ENCODE data around the gene MYO1B.

The MYO1B gene

DNA sequence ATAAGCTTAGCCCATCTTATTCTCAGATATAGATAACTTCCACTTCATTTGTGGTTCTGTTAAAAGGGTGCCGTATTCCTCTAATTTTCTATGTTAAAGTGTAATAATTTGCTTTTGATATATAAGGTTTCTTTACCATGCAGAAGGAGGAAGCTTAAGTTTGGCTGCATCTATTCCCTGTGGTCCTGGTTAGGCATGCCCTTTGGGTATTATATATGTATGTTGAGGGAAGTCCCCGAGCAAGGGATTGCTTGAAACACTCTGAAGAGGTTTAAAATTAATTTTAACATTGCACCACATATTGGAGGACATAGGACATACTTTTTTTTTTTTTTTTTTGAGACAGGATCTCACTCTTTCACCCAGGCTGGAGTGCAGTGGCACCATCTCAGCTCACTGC lies 16.9 kb upstream of the MYO1B start:
- DNase-seq: no peak

GRCh38 chr2:191228861-191229260 lies 16.3 kb upstream of the MYO1B start:
- DNase-seq: no peak

DNA sequence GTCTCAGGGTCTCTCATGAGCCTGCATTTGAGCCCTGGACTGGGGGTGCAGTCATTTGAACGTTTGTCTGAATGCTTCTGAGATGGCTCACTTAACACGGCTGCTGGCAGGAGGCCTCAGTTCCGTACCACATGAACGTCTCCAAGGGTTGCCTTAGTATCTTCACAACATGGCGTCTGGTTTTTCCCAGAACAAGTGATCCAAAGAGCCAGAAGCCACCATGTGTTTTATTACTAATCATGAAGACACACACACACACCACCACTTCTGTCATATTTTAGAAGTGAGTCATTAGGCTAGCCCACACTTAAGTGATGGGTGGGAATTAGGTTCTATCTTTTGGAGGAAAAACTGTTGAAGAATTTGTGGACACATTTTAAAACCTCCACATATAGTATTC lies 15.0 kb upstream of the MYO1B start:
- DNase-seq: no peak

- DNase-seq: no peak
Observed at GRCh38 chr2:191231995-191232394, 13.2 kb upstream of the MYO1B start.

DNA sequence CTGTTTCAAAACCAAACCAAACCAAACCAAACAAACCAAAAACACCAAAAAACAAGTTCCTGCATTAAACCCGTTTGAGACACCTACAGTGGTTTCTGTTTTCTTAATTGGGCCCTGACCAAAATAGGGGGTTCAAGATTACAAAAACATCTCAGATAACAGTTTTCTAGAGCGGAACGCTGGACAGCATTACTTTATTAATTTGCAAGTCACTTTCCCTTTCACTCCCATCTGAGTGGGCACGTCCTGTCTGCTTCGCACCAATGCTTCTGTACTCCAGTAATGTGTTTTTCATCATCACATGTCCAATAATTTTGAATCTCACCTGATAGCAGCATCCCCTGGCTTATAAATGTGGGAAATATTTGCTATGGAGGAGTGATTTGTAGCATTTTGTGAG lies 11.7 kb upstream of the MYO1B start:
- DNase-seq: no peak

- no peak for DNase-seq
Observed at GRCh38 chr2:191234376-191234775, 10.8 kb upstream of the MYO1B start.

DNA sequence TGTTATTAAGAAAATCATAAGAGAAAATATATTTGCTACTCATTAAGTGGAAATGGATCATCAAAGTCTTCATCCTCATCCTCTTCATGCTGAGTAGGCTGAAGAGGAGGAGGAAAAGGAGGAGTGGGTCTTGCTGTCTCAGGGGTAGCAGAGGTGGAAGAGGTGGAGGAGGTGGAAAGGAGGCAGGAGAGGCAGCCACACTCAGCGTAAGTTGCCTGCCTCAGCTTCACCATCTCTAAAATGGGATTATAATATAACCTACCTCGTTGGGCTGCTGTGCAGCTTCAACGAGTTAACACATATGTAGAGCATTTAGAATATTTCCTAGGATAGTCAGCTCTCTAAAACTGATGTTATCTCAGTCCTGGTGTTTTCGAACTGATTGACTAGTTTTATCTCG lies 4.3 kb upstream of the MYO1B start:
- DNase-seq: no peak

- no peak for DNase-seq
Observed at GRCh38 chr2:191241418-191241817, 3.8 kb upstream of the MYO1B start.

DNA sequence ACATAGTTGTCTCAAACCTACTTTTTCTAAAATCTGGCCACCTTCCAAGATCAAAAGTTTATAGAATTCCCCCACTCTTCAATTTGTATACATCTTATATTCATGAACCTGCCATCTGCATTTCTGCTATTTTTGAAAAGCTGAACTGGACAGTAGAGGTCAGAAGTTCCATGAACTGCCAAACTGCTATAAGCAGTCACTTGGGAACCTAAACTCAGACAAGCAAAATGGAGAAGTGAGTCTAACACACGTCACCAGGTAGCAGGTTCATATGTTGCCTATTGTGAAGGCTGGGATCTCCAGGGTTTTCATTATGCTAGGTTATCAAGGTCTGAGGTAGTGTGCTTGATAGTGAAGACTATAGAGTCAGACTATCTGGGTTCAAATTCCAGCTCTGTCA lies 2.0 kb upstream of the MYO1B start:
- no peak for DNase-seq

DNA sequence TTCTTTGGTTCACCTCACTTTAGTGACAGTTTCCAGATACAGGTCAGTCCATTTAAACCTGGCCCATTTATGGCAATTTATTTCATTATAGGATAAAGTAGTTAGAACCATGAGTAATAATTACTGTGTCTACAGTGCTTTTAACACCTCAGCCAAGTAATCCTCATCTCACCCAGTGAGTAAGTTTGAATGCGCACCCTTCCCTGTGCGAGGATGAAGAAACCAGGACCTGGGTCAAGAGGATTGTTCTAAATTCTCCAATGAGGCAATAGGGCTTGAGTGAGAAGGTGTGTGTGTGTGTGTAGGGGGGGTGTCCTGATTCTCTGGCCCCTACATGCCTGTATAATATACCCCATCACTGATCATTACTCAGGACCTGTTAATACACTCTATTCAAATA lies 854 bp upstream of the MYO1B start:
- DNase-seq: no peak

DNA sequence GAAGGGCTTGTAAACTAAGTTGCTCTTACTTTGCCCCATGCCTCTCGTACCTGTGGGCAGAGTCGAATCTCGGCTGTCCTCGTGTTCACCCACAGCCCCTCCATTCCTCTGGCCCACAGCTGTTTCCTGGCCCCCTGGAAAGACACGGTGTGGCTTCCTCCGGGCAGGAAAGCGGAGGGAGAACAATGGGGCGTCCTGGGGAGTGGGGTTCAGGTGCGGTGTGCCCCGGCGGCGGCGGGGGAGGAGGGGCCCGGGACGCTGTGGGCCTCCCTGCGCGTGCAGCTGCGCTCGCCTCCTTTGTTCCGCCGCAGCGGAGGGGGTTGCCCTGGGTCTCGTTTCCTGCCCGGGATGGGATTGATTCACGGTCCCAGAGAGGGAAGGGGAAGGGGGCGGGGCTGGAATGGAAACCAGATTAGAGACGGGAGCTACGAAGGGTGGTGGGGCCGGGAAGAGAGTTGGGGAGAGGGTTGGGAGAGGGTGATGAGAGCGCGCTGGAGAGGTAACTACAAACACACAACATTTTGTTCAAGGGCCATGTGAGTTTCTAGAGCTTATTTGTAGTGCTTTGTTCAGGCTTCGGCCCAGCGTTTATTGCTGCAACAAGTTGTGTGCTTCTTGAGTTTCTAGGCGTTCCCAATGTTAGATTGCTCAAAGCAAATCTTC lies 796 bp downstream of the MYO1B start:
- peak; percentile 73 for DNase-seq

GRCh38 chr2:191246820-191247380 lies 1.7 kb downstream of the MYO1B start:
- no peak for DNase-seq

- peak in 1 of 2 experiments; percentile 8 for DNase-seq
Observed at GRCh38 chr2:191247381-191248057, 2.3 kb downstream of the MYO1B start.

DNA sequence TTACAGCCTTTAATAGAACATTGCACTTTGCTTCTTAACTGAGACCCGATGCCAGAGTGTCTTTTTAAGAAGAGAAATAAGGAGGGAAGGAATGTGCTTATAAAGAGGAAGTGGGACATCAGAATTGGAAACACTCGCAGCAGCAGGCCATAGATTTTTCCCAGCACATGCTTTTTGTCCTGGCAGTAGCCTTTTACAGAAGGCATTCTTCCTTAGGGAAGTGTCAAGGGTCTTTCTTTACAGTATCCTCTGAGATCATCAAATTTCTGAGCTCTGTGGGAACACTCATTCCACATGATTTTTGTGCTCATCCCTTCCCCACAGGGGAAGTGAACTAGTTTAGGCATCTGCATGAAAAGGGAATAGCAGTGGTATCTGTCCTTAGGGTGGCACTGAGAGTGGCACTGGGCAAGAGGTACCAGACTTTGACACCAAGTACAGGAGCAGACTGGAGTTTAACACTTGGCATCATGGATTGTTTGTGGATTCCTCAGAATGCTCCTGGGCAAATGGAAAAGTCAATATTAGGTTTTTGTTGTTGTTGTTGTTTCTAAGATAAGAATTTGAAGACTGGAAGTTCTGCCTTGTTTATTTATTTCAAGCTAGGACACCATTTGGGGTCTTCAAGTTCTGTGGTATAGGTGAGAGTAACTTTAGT lies 4.1 kb downstream of the MYO1B start:
- no peak for DNase-seq

GRCh38 chr2:191250400-191250799 lies 5.2 kb downstream of the MYO1B start:
- DNase-seq: no peak

- no peak for DNase-seq
Observed at GRCh38 chr2:191250986-191251385, 5.8 kb downstream of the MYO1B start.

DNA sequence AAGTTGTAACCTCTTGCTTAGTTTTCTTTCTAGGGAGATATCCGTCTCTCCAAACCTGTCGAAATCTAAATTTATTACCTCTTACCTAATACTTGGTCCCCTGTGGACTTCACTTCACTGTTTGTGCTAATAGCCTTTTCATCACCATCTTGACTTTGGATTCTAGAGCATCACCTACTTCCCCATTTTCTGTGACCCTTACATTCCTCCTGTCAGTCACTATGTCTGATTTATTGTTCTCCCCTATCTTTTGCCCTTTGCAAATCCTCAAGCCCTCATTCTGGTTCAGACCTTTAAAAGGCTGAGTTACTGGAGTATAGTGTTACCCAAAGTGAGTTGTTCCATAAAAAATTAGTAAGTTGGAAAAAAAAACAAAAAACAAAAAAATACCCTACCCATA lies 7.5 kb downstream of the MYO1B start:
- no peak for DNase-seq

DNA sequence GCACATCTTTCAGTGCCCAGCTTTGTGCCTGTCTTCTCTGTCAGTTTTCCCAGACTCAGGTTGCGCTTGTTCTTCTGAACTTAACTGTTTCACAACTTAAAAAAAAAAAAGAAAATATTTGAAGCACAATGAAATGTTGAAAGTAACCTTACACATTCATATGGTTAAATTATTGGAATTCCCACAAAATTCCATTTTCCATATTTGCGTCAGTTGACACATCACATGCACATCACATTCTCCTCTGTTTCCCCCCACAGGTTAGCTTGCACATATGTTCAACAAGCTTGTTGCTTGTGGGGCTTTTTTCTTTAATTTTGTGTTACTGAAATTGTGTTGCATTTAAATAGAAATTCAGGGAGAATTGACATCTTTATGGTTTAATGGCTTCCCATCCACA lies 8.3 kb downstream of the MYO1B start:
- no peak for DNase-seq

DNA sequence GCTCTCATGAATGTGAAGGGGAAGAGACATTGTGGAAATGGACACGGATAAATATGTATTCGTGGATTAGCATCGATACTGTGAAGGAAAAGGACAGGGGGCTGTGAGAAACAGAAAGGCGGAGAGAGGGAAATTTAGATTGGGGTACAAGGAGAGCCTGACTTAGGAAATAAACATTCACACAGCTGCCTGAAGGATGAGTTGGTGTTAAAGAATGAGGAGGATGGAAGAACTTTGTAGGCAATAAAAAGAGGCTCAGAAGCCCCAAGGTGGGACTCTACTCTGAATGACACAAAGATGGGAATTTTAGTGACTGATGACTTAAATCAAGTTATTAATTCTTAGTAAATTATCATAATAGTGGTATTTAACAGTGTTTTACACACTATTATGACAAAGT lies 10.1 kb downstream of the MYO1B start:
- no peak for DNase-seq

- no peak for DNase-seq
Observed at GRCh38 chr2:191255756-191256312, 10.6 kb downstream of the MYO1B start.

DNA sequence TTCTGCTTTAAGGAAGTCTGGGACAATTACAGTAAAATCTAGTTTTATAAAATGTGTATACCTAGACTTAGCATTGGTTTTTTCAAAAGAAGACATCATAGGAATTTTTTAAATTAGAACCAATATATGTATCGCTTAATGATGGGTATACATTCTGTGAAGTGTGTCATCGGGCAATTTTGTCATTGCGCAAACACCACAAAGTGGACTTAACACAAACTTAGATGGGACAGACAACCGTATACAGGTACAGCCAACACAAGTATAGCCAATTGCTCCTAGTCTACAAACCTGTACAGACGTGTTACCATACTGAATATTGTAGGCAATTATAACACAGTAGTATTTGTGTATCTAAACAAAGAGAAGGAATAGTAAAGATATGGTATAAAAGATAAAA lies 12.7 kb downstream of the MYO1B start:
- no peak for DNase-seq

- no peak for DNase-seq
Observed at GRCh38 chr2:191258996-191259395, 13.8 kb downstream of the MYO1B start.

DNA sequence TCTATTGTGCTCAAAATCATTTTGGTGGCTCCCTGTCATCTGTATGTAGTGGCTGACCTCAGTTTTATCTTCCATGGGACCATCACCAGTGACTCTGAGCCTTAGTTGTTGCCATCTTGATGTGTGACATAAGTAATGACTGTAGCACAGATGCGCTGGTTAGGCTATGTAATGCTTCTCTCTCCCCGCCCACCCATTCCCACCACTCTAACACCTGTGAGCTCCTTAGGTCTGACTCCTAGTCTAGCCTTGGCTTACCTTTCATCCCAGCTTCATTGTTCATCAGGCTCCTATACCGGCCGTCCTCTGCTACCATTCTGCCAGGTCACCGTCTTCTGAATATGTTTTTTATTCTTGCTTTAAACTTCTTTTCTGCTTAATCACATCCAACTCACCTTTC lies 17.2 kb downstream of the MYO1B start:
- no peak for DNase-seq

- DNase-seq: no peak
Observed at GRCh38 chr2:191263050-191263449, 17.8 kb downstream of the MYO1B start.

All from NCI-H2081 (cell line).